AG09309 (cell line): ENCODE measurements around the gene AMOT.

Experiments used
- DNase-seq: peaks from one replicate; pipeline ENCODE4 v3.0.0-alpha.2; 2010; ENCODE audit warnings: low read depth
- H3K4me3 ChIP-seq: 2 replicates; pipeline ENCODE4 v1.5.1; 2011; ENCODE audit warnings: mild to moderate bottlenecking, low read depth, low read length, moderate library complexity; ENCODE audit not compliant: control insufficient read depth
- CTCF ChIP-seq: IDR thresholded peaks from 2 replicates; pipeline ENCODE4 v1.5.1; 2011; ENCODE audit warnings: mild to moderate bottlenecking, low read depth, low read length, inconsistent platforms; ENCODE audit not compliant: insufficient read depth, control insufficient read depth; ENCODE audit errors: missing control alignments

Gene AMOT

GRCh38 chrX:112852851-112853250 is 12.2 kb upstream of the AMOT start:
- TF ChIP-seq CTCF = no peak
- DNase-seq = no peak
- no peak overlapping the region for H3K4me3 ChIP-seq

GRCh38 chrX:112851806-112852205 is 11.2 kb upstream of the AMOT start:
- no peak for TF ChIP-seq CTCF
- no peak overlapping the region for H3K4me3 ChIP-seq
- no peak for DNase-seq

- H3K4me3 ChIP-seq = no peak overlapping the region
- no peak for DNase-seq
- no peak for TF ChIP-seq CTCF
These were observed 10.6 kb upstream of the AMOT start for GRCh38 chrX:112851161-112851779.

DNA sequence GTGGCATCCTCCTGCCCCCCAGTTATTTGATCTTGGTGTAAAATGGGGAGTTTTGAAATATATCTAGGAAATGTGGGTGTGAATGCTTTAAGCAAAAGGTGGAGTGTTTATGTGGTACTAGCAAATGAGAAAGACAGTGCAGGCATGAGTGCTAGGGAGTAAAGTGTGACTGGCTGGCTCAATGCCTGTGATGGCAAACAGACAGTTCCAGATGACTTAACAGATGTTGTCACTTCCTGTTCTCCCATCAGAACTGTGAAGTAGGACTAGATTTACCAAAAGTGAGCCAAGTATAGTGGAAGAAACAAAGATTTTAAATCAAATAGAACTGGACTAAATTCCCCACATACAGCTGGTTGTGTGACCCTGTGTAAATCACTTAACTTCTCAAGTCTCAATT is 8.4 kb upstream of the AMOT start:
- TF ChIP-seq CTCF = no peak
- H3K4me3 ChIP-seq = no peak overlapping the region
- DNase-seq = no peak

GRCh38 chrX:112846782-112847181 is 6.2 kb upstream of the AMOT start:
- no peak overlapping the region for H3K4me3 ChIP-seq
- TF ChIP-seq CTCF = no peak
- no peak for DNase-seq

GRCh38 chrX:112846187-112846586 is 5.6 kb upstream of the AMOT start:
- TF ChIP-seq CTCF = no peak
- no peak for DNase-seq
- H3K4me3 ChIP-seq = no peak overlapping the region

GRCh38 chrX:112844250-112844649 is 3.6 kb upstream of the AMOT start:
- no peak for TF ChIP-seq CTCF
- no peak for DNase-seq
- no peak overlapping the region for H3K4me3 ChIP-seq
